ENCODE measurements around the gene TNFRSF18. TPM values are rescaled to one million over a fixed set of nuclear protein-coding genes. Genes with fewer than 3 reads are reported as not detected.

Gene TNFRSF18
- total and polyA plus RNA-seq, 2 experiments from 2014 or later, result 1.1 to 1.5 TPM

DNA sequence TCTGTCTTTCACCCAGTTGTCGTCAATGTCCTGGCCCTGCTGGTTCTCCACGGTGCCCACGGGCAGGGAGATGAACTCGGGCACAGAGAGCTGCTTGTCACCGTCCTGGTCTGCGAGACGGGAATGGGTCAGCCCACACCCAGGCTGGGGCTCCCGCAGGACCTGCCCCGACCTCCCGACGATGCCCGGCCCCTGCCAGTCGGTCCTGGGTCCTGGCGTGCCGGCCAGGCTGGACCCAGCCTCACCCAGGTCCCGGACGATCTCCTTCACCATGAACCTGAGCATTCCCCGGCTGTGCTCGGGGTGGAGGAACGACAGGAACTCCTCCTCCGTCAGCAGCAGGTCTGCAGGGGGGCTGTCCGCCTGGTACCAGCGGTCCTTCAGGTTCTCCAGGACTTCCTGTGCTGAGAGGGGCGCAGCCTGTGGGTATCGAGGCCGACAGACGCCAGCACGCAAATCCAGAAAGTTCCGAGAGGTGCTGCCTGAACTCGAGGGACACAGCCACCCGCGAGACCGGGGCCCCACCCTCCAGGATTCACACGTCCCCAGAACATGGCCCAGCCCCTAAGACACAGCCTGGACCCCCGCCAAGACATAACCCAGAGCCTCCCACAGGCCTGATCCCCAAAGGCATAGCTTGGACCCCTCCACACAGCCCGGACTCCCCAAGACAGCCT is 12.3 kb upstream of the TNFRSF18 start:
- Histone ChIP-seq H3K36me3 (ENCODE audit: insufficient read depth) (peaks cover 7% of the 10 kb centered on the region; the same call in 1 of the 2 replicates), H3K27ac (ENCODE audit: low read depth) (no peak overlapping the region), H3K4me2 (no peak overlapping the region), H3K9me2 (ENCODE audit: insufficient read depth) (no peaks in the 10 kb centered on the region), H3K4me3 (no peak overlapping the region), H3K4me1 (ENCODE audit: insufficient read depth) (no peaks in the 10 kb centered on the region), H3F3A (replicated peaks; ENCODE audit: low read depth) (no peaks in the 10 kb centered on the region), H4K20me1 (replicated peaks; ENCODE audit: insufficient read depth) (no peaks in the 10 kb centered on the region; the same call in 1 of the 2 replicates), H3K27me3 (ENCODE audit: insufficient read depth) (no peaks in the 10 kb centered on the region), H2AFZ (no peak overlapping the region), H3K79me2 (replicated peaks; ENCODE audit: insufficient read depth) (no peaks in the 10 kb centered on the region)
- Mint-ChIP-seq H3K27me3 (ENCODE audit: insufficient read depth, low read depth, poor library complexity) (peaks cover 12% of the 10 kb centered on the region), H3K4me3 (no peak overlapping the region), H3K9me3 (no peaks in the 10 kb centered on the region), H3K36me3 (ENCODE audit: low read depth) (peaks cover 30% of the 10 kb centered on the region), H3K4me1 (no peaks in the 10 kb centered on the region), H3K27ac (no peak overlapping the region)
- ATAC-seq (no peak), DNase-seq (ENCODE audit: low spot score) (no peak)
- TF ChIP-seq POLR2AphosphoS5 (IDR thresholded peaks at IDR 0.05; ENCODE audit: low read depth) (no peak), NANOG (IDR thresholded peaks at IDR 0.05; ENCODE audit: borderline replicate concordance) (no peak), ZNF114 (CRISPR knock-in tag; IDR thresholded peaks at IDR 0.05) (no peak), EZH2phosphoT487 (IDR thresholded peaks at IDR 0.05; ENCODE audit: unreplicated experiment) (no peak), EZH2 (IDR thresholded peaks at IDR 0.05; ENCODE audit: low read depth, unreplicated experiment) (no peak), CREB1 (CRISPR knock-in tag; IDR thresholded peaks at IDR 0.05; ENCODE audit: low read depth) (no peak), ZNF331 (CRISPR knock-in tag; IDR thresholded peaks at IDR 0.05; ENCODE audit: low read depth) (no peak)
- TF ChIP-seq, protein P1, sequence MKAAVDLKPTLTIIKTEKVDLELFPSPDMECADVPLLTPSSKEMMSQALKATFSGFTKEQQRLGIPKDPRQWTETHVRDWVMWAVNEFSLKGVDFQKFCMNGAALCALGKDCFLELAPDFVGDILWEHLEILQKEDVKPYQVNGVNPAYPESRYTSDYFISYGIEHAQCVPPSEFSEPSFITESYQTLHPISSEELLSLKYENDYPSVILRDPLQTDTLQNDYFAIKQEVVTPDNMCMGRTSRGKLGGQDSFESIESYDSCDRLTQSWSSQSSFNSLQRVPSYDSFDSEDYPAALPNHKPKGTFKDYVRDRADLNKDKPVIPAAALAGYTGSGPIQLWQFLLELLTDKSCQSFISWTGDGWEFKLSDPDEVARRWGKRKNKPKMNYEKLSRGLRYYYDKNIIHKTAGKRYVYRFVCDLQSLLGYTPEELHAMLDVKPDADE (IDR thresholded peaks at IDR 0.05), result no peak
- TF ChIP-seq, protein P2, sequence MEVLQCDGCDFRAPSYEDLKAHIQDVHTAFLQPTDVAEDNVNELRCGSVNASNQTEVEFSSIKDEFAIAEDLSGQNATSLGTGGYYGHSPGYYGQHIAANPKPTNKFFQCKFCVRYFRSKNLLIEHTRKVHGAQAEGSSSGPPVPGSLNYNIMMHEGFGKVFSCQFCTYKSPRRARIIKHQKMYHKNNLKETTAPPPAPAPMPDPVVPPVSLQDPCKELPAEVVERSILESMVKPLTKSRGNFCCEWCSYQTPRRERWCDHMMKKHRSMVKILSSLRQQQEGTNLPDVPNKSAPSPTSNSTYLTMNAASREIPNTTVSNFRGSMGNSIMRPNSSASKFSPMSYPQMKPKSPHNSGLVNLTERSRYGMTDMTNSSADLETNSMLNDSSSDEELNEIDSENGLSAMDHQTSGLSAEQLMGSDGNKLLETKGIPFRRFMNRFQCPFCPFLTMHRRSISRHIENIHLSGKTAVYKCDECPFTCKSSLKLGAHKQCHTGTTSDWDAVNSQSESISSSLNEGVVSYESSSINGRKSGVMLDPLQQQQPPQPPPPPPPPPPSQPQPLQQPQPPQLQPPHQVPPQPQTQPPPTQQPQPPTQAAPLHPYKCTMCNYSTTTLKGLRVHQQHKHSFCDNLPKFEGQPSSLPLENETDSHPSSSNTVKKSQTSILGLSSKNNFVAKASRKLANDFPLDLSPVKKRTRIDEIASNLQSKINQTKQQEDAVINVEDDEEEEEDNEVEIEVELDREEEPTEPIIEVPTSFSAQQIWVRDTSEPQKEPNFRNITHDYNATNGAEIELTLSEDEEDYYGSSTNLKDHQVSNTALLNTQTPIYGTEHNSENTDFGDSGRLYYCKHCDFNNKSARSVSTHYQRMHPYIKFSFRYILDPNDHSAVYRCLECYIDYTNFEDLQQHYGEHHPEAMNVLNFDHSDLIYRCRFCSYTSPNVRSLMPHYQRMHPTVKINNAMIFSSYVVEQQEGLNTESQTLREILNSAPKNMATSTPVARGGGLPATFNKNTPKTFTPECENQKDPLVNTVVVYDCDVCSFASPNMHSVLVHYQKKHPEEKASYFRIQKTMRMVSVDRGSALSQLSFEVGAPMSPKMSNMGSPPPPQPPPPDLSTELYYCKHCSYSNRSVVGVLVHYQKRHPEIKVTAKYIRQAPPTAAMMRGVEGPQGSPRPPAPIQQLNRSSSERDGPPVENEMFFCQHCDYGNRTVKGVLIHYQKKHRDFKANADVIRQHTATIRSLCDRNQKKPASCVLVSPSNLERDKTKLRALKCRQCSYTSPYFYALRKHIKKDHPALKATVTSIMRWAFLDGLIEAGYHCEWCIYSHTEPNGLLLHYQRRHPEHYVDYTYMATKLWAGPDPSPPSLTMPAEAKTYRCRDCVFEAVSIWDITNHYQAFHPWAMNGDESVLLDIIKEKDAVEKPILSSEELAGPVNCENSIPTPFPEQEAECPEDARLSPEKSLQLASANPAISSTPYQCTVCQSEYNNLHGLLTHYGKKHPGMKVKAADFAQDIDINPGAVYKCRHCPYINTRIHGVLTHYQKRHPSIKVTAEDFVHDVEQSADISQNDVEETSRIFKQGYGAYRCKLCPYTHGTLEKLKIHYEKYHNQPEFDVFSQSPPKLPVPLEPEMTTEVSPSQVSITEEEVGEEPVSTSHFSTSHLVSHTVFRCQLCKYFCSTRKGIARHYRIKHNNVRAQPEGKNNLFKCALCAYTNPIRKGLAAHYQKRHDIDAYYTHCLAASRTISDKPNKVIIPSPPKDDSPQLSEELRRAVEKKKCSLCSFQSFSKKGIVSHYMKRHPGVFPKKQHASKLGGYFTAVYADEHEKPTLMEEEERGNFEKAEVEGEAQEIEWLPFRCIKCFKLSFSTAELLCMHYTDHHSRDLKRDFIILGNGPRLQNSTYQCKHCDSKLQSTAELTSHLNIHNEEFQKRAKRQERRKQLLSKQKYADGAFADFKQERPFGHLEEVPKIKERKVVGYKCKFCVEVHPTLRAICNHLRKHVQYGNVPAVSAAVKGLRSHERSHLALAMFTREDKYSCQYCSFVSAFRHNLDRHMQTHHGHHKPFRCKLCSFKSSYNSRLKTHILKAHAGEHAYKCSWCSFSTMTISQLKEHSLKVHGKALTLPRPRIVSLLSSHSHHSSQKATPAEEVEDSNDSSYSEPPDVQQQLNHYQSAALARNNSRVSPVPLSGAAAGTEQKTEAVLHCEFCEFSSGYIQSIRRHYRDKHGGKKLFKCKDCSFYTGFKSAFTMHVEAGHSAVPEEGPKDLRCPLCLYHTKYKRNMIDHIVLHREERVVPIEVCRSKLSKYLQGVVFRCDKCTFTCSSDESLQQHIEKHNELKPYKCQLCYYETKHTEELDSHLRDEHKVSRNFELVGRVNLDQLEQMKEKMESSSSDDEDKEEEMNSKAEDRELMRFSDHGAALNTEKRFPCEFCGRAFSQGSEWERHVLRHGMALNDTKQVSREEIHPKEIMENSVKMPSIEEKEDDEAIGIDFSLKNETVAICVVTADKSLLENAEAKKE (CRISPR knock-in tag; IDR thresholded peaks at IDR 0.05), result no peak
- TF ChIP-seq, protein P3, sequence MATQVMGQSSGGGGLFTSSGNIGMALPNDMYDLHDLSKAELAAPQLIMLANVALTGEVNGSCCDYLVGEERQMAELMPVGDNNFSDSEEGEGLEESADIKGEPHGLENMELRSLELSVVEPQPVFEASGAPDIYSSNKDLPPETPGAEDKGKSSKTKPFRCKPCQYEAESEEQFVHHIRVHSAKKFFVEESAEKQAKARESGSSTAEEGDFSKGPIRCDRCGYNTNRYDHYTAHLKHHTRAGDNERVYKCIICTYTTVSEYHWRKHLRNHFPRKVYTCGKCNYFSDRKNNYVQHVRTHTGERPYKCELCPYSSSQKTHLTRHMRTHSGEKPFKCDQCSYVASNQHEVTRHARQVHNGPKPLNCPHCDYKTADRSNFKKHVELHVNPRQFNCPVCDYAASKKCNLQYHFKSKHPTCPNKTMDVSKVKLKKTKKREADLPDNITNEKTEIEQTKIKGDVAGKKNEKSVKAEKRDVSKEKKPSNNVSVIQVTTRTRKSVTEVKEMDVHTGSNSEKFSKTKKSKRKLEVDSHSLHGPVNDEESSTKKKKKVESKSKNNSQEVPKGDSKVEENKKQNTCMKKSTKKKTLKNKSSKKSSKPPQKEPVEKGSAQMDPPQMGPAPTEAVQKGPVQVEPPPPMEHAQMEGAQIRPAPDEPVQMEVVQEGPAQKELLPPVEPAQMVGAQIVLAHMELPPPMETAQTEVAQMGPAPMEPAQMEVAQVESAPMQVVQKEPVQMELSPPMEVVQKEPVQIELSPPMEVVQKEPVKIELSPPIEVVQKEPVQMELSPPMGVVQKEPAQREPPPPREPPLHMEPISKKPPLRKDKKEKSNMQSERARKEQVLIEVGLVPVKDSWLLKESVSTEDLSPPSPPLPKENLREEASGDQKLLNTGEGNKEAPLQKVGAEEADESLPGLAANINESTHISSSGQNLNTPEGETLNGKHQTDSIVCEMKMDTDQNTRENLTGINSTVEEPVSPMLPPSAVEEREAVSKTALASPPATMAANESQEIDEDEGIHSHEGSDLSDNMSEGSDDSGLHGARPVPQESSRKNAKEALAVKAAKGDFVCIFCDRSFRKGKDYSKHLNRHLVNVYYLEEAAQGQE (IDR thresholded peaks at IDR 0.05; ENCODE audit: unreplicated experiment), result no peak
